HG02763 (cell line): Measurements from ENCODE around the gene PSTPIP1.

Experiments
- ATAC-seq: cut with Tn5 transposase; IDR thresholded peaks from one replicate; pipeline ENCODE4 v1.9.1; 2021; ENCODE audit warnings: mild to moderate bottlenecking, moderate library complexity; ENCODE audit not compliant: unreplicated experiment

PSTPIP1 gene

DNA sequence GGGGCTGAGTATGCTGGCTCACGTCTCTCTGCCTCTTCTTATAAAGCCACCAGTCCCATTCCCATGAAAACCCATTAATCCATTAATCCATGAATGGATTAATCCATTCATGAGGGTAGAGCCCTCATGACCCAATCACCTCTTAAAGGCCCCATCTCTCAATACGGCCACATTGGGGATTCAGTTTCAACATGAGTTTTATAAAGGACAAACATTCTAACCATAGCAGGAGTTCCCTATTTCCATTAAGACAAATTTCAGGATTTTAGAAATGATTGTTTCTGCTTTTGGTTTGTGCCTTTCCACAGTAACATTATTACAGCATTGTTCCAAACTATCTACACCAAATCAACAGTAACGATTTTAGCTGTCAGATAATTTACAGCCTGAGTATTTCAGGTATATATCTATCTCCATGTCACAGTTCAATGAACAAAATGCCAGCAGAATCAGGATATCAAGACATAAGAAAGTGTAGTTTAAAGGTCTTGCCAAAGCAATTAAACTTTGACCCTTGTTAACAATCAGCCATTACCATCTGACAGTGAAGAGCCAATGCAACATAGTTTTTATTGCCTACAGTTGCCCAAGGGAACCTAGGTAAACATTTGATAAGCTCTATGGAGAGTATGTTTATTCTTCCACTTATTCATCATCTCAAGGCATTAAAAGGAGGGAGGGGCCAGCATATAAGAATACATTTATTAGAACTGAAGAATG lies 72.2 kb downstream of the PSTPIP1 start:
- ATAC-seq: no peak

DNA sequence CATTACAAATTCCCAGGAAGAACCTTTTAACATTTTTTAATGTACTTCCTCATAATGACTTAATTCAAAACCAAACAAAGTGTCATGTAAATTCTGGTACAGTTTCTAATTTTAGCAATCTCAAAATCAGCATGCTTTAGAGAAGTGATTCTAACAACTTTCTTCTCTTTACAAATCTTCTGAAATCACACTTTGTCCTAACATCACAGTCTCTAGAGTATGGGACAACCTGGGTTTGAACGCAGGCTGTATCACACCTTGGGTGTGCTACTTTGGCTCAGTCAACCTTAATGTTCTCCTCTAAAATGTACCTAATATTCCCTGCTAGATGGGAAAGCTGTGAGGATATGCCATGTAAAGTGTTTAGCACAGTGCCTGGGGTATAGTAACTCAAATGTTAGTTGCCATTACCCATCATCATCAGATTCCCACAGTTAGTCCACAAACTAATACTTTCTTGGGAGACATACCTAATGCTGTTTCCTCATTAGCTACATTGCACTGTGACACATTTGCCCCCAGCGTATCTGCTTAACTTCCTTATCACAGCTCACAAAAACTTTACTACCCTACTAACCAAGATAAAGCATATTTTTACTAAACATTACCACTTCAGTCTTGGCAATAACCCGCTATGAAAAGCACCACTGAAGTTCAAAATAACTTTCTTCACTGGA lies 72.9 kb downstream of the PSTPIP1 start:
- no peak for ATAC-seq

DNA sequence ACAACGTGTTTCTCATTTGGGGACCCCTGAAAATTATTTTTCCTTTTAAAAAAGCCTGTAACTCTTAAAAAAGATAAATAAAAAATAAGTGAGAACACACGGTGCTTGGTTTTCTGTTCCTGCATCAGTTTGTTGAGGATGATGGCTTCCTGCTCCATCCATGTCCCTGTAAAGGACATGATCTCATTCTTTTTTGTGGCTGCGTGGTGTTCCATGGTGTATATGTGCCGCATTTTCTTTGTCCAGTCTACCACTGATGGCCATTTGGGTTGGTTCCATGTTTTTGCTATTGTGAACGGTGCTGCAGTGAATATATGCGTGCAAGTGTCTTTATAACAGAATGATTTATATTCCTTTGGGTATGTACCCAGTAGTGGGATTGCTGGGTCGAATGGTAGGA lies 73.7 kb downstream of the PSTPIP1 start:
- no peak for ATAC-seq

DNA sequence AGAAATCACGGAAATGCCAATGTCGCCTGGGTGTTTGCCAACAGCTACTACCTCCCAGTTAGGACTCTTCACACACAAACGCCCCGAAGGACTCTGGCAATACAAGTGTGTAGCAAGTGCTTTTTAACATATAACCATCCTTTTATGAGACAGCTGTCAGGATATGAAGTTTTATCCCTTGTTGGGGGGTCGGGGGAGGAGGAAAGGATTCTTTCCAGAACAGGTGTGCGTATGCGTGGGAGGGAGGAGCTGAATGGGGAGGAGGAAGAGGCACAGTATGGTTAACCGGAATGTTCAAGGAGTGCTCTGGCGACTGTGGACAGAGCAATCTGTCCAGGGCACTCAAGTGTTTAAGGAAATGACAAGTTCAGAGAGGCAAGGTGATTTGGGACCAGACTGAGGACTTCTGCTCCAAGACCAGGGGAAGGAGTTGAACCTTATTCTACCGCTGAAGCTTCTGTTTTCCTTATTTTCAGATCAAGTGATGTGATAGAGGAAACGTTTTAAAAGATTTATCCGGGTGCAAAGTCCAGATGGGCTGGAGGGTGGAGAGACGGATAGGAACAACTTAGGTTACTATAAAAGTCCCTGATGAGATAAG lies 74.7 kb downstream of the PSTPIP1 start:
- no peak for ATAC-seq

DNA sequence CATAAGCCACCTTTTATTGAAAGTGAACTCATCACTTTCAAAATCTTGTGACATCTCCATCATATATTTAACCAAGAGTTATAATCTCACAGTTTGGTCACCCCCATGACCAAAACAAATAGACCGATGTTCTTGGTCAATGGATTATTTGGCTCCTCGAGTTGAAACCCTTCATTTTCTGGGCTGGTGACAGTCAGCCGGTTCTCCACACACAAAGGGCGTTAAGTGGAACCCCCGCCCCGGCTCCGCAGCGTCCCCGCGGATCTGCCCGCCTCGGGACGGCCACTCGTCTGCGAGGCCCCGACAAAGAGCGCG lies 75.2 kb downstream of the PSTPIP1 start:
- ATAC-seq: no peak

DNA sequence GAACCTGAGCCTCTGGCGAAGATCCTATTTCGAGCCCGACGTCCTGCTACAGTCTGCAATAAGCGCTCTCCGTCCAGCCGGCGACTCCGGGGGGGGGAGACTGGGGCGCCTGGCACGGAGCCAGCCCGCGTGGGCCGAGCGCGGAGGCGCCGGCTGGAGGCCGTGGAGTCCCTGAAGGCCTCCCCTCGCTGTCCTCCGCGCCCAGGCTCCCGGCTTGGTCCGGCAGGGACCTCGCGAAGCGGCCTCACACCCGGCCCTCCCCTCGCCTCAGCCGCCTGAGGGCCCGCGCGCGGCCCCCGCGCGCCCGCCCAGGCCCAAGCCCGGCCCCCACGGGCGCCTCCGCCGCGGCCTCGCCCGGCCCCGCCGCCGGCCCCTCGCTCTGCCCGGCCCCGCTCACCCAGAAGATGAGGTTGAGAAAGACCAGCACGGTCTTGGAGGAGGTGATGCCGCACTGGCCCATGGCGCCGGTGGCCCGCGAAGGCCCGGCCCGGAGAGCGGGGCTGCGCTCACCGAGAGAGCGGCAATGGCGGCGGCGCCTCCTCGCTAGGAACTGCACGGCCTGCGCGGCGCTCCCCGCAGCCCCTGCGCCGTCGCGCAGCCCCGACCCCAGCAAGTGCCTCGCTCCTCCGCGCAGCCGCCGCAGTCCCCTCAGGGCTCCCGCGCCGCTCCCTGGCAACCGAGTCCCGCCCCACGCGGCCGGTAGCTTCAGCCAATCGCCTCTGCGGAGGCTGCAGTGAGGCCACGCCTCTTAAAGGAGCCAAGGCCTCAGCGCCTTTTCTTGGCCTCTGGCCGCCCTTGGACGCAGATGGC lies 75.8 kb downstream of the PSTPIP1 start, which contains the start of gene TSPAN3:
Gene TSPAN3, minus strand, starts transcription at position 615 of the 810 bp plus-strand sequence. Its CDS starts 155 bp downstream, at position 460.
- ATAC-seq: peak; percentile 90

DNA sequence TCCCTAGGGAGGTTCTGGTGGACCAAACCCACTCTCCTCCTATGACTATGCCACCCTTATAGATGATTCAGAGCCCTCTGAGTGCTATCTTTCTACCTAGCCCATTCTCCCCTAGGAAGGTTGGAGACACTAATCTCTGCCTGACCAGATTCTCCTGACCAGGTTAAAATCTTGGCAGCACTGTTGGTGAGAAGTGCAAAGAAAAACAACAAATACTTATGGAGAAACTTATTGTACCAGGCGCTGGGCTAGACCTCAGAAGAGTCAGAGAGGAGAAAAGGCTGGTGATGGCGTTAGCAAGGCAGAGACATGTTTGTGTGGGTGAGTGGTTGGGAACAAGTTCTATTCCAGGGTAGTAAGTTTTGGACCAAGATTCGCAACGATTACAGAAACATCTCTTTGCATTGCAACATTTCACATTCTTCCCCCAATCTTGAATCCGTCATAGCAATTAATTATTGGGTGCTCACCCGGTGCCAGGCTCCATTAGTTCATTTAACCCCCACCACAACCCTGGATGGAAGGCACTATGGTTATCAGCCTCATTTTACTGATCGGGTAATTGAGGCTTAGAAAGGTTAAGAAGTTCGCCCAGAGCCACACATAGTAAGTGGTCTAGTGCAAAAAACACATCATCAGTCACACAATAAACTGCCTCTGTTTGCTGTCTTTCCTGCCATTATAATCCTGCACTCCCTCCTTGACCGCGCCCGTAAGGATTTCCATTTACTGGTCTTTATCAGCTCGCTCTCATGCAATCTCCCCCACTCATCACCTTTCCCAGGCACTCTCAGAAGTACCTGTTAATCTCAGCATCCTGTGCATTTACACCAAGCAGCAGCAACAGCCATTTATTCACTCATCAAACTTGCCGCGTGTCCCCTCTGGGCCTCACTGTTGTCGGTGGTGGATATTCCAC lies 76.6 kb downstream of the PSTPIP1 start:
- no peak for ATAC-seq

DNA sequence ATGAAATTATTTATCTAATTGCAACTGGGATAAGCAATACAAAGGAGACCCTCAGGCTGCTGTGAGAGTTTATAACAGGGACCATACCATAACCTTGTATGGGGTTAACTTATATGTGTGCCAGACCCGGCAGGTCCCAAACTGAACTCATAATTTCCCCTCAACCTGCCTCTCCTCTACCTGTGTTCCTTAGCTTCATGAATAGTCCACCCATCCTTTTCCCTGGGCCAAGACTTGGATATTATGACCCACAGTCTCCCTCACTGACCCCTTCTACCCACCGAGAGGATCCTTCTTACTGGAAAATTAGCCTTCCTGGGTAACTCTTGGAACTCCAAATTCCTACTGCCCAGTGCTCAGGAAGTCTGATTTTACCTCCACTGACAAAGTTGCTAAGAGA lies 79.4 kb downstream of the PSTPIP1 start:
- no peak for ATAC-seq

DNA sequence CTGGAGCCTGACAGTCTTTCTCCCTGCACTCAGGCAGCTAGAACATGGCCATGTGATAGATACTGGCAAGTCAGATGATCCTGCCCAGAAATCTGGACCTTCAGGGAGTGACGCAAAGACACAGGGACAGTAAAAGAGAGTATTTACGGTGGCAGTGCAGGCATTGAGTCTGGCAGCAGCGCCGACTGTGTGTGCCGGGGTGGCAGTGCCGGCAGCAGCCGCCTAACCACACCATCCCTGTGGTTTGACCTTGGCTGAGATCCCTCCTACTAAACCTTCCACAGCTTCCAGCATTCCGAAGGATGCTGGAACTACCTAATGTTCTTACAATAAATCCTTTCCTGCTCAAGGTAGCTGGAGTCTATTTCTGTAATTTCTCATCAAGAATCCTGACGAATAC lies 80.6 kb downstream of the PSTPIP1 start:
- no peak for ATAC-seq

DNA sequence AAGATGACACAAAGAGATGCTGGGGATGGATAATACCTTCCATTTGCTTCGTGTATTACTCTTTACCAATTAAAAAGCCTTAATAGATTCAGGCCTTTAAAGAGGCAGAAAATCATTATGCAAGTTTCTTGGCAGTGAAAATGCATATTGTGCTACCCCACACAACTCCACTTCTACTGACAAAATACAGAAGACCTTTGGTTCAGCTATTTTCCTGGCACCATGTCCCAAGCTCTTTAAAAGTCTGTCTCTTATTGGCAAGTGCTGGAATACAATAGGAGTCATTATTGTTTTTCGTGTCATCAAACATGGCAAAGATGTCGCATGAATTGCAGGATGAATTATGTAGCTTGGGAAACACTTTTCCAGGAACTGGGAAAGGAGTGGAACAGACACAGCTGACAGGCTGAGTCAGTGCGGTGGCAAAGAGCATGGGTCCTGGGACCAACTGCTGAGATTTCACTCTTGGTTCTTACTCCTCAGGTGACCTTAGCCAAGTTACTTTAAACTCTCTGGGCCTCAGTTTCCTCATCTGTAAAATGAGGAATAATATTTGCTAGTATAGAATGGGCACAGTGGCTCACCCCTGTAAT lies 81.5 kb downstream of the PSTPIP1 start:
- no peak for ATAC-seq

DNA sequence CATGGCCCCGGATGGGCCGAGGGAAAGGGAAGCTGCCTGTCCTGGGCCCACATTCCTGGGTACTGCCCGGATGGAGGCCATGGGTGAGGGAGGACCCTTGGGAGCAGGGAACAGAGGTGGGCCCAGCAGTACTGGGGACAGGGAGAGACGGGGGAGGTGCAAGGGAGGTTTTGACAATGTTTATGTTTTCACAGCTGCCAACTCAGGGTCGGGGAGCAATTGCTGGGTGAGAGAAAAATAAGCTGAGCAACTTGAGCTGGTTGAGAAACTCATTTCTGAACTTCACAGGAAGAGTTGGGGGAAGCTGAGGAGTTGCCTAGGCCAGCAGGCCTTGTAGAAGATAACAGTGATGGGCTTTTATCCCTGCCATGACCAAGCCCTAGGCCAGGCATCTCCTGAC lies 87.0 kb downstream of the PSTPIP1 start:
- no peak for ATAC-seq

DNA sequence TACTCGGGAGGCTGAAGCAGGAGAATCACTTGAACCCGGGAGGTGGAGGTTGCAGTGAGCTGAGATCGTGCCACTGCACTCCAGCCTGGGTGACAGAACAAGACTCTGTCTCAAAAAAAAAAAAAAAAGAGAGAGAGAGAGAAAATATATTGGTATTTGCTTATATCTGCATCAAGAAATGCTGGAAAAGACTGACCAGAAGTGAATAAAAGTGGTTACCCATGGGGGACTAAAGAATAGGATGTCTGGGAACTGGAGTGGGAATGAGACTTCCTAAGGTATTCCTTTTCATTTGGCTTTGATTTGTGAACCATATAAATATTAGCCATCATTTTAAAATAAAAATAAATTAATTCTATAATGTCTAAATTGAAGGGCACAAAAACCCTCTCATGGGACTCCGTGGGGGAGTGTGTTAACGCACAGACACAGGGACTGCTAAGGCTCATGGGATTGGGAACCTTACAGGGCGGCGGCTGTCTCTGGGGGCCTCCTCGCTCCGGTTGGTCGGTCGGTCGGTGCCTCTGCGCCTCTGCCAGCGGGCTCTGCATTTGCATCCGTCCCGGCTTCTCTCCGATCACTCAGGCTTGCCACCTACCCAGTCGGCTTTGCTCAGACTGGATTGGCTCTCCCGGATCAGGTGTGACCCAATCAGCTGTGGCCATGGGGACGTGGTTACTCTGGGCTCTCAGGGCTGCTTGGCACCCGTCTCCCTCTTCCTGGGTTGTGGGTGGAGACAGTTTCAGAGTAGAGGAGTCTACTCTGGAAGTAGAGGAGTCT lies 88.6 kb downstream of the PSTPIP1 start:
- peak; percentile 89 for ATAC-seq

DNA sequence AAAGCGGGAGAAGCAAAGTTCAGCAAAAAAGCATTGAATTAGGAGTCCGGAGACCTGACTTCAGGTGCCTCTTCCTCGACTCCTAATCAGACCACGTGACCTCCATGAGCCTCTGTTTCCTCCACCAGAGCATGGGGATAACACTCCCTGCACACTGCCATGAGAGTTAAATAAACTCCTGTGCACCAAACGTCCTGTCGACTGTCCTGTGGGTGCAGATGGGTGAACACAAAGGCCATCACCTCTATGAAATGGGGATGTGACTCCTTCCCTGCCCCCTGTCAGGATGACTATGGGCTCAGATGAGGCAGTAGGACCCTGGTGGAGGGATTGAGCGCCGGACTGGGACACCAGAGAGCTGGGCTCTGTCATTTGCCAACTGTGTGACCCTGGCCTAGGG lies 89.5 kb downstream of the PSTPIP1 start:
- no peak for ATAC-seq

DNA sequence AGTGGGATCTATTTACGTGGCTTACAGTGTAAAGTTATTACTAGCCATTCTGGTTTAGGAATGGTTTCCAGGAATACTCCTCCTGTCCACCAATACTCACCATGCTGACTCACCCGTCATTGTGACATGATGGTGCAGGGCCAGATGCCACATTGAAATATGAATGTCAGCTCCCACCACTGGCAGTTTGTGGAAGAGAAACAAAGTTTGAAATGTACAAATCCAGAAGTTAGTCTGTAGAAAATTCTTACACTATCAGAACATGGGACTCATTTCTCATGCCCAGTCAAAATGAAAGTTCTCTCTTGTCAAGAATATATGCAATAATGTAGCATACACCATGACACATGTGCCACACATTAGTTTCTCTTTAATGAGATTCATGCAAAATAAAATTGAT lies 90.4 kb downstream of the PSTPIP1 start:
- ATAC-seq: no peak
